GM18526 (cell line): Measurements from ENCODE around the gene SLC16A6.

Experiments used
- POLR2A ChIP-seq: IDR thresholded peaks from 3 replicates; pipeline ENCODE4 v1.6.1; 2011; ENCODE audit not compliant: insufficient read length; ENCODE audit errors: extremely low read depth

SLC16A6 gene, protein sequence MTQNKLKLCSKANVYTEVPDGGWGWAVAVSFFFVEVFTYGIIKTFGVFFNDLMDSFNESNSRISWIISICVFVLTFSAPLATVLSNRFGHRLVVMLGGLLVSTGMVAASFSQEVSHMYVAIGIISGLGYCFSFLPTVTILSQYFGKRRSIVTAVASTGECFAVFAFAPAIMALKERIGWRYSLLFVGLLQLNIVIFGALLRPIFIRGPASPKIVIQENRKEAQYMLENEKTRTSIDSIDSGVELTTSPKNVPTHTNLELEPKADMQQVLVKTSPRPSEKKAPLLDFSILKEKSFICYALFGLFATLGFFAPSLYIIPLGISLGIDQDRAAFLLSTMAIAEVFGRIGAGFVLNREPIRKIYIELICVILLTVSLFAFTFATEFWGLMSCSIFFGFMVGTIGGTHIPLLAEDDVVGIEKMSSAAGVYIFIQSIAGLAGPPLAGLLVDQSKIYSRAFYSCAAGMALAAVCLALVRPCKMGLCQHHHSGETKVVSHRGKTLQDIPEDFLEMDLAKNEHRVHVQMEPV

DNA sequence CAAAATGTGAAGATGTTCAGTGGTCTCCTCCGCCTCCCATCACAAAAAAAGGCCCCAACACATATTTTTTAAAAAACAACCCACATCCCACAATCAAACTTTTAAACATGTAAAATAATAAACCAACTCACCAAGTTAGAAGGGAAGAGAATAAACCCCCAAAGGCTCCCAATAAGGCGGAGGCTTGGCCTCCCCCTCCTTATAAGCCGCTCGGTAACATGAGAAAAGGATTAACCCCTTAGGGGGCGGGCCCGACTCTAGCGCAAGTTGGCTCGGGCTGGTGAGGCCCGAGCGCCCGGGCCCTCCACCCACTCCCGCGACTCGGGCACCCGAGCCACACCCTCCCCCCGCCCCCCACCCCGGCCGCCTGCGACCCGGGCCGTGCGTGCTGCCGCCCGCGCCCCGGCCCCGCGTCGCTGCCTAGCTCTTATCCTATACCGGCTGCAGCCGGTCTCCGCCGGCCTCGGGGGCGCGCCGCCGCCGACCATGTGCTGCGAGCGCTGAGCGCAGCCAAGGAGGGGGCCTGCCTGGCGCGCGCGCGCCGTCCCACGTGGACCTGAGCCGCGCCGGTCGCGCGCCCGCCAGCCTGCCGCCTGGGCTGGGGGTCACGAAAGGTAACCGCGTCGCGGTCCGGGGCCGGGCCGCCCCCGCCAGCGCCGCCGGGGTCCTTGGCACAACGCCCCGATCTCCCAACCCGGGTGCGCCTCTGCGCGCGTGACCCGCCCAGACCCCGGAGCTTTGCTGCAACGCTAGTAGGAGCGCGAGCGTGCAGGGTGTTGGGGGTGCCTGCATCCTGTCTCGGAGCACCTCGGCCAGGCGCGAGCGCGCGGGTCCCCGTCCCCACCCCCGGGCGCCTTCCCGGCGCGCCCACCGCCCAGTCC is at the start of gene SLC16A6, which contains the start of gene ARSG:
TSS of gene SLC16A6 (minus strand) at position 173 of the 881 bp plus-strand sequence. CDS start 12,807 bp downstream, outside the sequence.
TSS of gene ARSG (plus strand) at position 541 of the 881 bp plus-strand sequence. CDS start 15,999 bp downstream, outside the sequence.
- TF ChIP-seq POLR2A = peak; percentile 50

DNA sequence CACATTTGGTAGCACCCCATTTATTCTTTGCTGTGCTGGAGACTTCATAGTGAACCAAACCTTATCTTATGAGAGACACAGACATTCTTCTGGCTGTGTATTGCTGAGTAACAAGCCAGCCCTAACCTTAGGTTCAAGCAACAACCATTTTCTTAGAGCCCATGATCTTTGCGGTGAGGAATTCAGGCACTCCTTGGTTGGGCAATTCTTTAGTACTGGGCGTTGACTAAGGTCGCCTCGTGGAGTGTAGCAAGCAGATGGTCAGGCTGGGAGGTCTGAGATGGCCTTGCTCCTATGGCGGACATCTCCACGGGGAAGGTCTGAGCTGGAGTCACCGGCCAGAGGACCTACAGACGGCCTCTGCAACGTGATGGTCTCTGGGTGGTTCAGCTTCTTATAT is 43.5 kb upstream of the SLC16A6 start:
- TF ChIP-seq POLR2A = no peak

DNA sequence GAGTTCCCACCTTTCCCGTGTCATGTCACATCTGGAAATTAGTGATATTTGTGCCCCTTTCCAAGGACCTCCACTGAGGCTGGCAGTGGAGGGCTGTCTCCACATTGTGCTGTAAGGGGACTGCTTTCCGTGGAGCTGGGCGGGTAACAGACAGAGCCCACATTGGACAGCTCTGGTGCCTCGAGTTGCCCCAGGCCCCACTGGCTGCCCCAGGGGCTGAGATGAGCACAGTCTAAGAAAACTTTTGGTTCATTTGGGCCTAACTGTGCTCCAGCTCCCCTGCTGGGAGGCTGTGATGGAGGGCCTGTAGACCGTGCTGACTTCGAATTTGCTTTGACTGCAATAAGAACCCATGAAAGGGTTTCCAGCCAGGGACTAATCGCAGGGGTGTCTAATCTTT is 38.4 kb upstream of the SLC16A6 start:
- TF ChIP-seq POLR2A = no peak

DNA sequence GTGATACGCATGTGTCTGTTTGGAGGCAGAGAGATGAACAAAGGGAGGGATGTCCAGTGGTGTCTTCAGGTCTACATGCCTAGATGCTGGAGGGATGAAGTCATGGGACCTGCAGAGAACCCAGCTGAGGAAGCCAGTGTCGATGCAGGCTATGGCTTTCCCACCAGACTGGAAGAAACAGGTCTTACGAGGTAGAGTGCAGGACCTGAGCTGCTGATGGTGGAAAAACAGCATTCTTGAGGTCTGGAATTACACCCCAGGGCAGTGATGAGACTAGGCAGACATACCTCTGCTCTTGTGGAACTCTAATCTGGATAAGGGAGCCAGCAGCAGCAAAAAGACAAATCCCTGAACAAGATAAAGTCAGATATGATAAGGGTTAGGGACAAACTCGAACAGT is 37.7 kb upstream of the SLC16A6 start:
- no peak for TF ChIP-seq POLR2A

DNA sequence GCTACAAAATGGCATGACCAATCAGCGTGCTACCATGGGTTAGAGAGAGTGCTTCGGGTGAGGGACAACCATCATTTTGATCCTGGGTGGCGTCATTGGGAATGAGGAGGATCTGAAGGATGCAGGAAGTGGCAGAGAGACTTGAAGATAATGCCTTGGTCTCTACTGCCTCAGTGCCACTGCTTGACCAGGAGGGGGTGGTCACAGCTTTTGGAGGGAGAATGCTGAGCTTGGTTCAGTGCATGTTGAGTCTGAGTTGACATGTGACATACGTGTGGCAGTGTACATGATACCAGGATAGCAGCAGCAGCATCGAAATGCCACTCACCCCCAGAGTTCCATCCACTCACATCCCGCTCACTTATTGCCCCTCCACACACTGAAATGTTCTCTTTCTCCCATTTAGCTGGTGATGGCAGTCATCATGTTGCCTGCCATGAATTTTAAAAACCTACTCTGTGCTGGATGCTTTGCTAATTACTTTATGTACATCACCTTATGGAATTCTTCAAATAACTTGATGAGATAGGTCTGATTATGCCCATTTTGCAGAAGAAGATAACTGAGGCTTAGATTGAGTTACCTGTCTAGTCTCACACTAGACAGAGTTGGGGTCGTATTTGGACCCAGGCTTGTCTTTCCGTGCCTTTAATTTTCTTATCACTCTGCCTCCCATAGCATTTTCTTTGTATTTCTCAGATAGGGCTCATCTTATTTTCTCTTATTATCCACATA is 37.1 kb upstream of the SLC16A6 start:
- TF ChIP-seq POLR2A = no peak

DNA sequence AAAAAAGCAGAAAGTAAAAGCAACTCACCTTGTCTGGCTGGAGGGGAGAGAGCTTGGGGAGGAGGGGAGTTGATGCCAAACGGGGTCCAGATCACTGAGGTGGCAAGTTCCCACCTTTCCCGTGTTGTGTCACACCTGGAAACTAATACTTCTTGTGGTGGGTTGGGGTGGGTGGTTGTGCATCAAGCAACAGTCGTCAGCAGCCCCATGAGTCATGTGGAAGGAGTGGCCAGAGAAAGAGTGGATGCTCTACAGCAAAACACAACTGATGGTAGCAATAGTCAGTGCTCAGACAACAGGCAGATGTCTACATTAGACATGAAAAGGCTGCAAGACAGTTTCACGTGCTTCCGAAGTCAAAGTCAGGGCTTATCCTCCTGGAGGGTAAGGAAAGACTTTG is 35.8 kb upstream of the SLC16A6 start:
- TF ChIP-seq POLR2A = no peak

DNA sequence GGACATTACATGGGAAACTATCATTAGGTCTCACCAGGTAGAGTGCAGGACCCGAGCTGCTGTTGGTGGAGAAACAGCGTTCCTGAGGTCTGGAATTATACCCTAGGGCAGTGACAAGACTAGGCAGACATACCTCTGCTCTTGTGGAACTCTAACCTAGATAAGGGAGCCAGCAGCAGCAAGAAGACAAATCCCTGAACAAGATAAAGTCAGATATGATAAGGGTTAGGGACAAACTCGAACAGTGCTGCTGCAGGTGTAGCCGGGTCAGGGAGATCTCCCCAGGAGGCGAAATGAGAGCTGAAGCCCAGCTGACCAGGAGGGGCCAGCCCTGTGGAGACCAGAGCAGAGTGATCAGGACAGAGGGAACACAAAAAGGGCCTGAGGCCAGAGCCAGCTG is 35.0 kb upstream of the SLC16A6 start:
- TF ChIP-seq POLR2A = no peak

DNA sequence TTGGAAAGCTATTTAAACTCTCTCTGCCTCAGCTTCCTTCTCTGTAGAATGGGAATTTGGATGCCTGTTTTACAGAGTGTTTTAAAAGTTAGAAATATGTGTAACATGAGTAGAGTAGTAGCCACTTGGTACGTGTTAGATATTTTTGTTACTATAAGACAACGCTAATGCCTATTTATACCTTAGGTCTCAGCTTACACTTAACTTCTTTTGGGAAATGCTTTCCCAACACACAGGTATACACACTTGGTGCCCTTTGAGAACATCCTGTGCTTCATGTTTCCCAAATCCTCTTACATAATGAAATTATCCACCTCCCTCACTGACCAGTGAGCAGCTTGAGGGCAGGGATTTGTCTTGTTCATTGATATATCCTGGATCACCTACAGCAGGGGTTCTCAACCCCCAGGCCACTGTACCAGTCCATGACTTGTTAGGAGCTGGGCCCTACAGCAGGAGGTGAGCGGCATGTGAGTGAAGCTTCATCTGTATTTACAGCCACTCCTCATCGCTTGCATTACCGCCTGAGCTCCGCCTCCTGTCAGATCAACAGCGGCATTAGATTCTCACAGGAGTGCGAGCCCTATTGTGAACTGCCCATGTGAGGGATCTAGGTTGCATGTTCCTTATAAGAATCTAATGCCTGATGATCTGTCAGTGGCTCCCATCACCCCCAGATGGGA is 33.9 kb upstream of the SLC16A6 start:
- TF ChIP-seq POLR2A = no peak

DNA sequence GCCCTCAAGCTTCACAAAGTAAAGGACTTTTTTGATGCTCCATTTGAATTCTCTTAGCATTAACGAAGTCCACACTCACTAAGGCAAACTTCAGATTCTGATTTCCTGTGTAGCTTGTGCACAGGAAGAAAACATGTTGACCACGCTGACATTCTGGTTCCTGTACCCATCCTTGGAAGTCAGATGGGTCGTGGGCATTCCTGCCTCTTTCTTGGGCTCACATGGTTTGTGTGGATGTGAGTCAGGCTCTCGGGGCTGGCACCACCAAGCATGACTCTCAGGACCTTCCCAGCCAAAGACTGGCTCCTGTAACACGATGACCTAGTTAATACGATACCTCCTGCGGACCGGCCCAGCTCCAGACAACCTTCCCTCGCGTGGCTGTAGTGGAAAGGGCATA is 33.2 kb upstream of the SLC16A6 start:
- no peak for TF ChIP-seq POLR2A

DNA sequence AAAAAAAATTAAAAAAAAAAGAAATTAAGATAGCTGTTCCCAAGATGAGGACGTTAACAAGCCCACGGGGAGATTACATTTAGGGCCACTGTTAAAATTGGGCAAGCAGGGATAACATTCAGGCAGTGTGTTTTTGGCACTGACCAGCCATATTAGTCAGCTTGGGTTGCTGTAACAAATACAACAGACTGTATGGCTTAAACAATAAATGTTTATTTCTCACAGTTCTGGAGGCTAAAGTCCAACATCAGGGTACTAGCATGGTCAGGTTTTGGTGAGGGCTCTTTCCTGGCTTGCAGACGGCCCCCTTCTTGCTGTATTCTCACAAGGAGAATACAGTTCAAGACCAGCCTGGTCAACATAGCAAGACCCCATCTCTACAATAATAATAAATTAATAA is 31.7 kb upstream of the SLC16A6 start:
- TF ChIP-seq POLR2A = no peak

DNA sequence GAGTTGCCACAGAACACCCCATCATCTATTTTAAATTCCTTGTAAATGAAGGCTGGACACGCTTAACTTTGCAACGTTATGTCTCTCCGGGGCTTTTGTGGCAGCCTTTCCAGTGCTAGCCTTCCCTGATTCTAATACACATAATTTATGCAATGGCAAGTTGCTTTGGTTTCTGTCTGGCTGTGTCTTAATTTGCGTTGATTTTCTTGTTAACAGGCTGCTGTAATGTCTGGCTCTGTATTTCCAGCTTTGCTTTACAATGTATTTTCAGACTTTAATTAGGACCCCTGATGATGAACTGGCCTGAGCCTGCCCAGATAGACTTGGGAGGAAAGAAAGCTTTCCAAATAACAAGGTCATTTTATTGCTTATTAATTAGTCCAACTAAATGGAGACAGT is 30.6 kb upstream of the SLC16A6 start:
- TF ChIP-seq POLR2A = no peak

DNA sequence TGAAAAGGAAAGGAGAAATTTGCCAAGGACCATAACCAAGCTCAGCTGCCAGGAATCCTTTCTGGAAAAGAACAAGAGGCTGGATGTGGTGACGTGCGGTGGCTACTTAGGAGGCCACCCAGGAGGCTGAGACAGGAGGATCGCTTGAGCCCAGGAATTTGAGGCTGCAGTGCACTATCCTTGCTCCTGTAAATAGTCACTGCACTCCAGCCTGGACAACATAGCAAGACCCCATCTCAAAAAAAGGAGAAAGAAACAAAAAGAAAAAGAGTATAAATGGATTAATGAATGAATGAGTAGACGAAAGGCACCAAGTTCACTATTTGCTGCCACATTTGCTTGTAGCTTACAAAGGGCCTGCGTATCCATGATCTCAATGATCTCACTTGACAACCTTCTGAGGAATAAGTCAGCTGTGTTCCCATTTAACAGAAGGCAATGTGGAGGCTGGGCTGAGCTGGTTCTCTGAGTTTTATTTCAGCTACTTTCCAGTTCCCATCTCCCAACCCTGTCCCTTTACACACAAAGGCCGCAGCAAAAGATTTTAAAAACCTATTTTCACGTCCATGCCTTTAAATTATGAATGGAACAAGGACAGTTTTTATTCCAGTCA is 30.1 kb upstream of the SLC16A6 start:
- TF ChIP-seq POLR2A = no peak

DNA sequence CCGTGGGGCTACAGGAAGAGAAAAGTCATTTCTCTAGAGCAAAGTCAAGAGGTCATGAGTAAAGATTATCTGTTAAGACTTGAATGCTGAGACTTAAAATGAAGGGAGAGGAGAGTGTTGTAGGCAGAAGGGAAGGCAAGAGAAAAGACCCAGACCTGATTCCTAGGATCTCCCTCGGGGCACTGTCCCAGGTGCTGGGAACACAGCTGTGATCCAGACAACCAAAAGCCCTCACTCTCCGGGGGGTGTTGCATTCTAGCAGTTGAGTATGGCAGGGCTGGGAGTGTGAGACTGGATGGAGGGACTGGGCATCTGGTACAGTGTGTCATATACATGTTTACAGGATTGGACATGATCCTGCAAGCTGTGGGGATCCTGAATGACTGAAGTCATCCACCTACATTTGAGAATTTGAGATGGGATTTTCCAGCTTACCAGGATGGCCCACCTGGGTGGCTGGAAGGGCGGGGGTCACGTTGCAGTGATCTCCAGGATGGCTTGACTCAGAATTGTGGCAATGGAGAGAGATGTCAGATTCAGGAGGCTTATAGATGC is 29.5 kb upstream of the SLC16A6 start:
- no peak for TF ChIP-seq POLR2A
